ENCODE measurements around the gene LRIF1. TPM values are rescaled to one million over a fixed set of nuclear protein-coding genes. Genes with fewer than 3 reads are reported as not detected.
"Not testable (repeated sequence)": the region's sequence is repeated elsewhere in the genome, so short reads cannot be mapped to it uniquely, and the experiment has no call there.

The LRIF1 gene
- 32.3 and 44.7 TPM in 2 replicates for total RNA-seq (2014; rRNA removed; shearing (Covaris generic))

GRCh38 chr1:110963691-110964454 lies at the start of gene LRIF1:
TSS of gene LRIF1 (minus strand) at chr1:110963922. CDS start at chr1:110963688, 234 bp downstream.
- DNase-seq (ENCODE audit: low read depth): peak; percentile 100

GRCh38 chr1:111008031-111008430 lies 44.3 kb upstream of the LRIF1 start:
- DNase-seq (ENCODE audit: low read depth): no peak

GRCh38 chr1:111006556-111006955 lies 42.8 kb upstream of the LRIF1 start:
- DNase-seq (ENCODE audit: low read depth): no peak

- DNase-seq (ENCODE audit: low read depth): not testable (repeated sequence)
These were observed 35.9 kb upstream of the LRIF1 start for GRCh38 chr1:110999607-111000006.

- peak; percentile 26 for DNase-seq (ENCODE audit: low read depth)
These were observed 28.6 kb upstream of the LRIF1 start for GRCh38 chr1:110992329-110992728.

- DNase-seq (ENCODE audit: low read depth): not testable (repeated sequence)
These were observed 27.6 kb upstream of the LRIF1 start for GRCh38 chr1:110991295-110991694.

- no peak for DNase-seq (ENCODE audit: low read depth)
These were observed 26.8 kb upstream of the LRIF1 start for GRCh38 chr1:110990541-110990940.

GRCh38 chr1:110986407-110986891 lies 22.7 kb upstream of the LRIF1 start:
- DNase-seq (ENCODE audit: low read depth): no peak

- no peak for DNase-seq (ENCODE audit: low read depth)
These were observed 18.6 kb upstream of the LRIF1 start for GRCh38 chr1:110982320-110982719.

GRCh38 chr1:110979154-110979553 lies 15.4 kb upstream of the LRIF1 start:
- no peak for DNase-seq (ENCODE audit: low read depth)

- DNase-seq (ENCODE audit: low read depth): peak; percentile 8
These were observed 12.4 kb upstream of the LRIF1 start for GRCh38 chr1:110976089-110976488.

GRCh38 chr1:110975265-110975664 lies 11.5 kb upstream of the LRIF1 start:
- no peak for DNase-seq (ENCODE audit: low read depth)

- DNase-seq (ENCODE audit: low read depth): no peak
These were observed 3.5 kb upstream of the LRIF1 start for GRCh38 chr1:110967256-110967655.

- DNase-seq (ENCODE audit: low read depth): no peak
These were observed 757 bp upstream of the LRIF1 start for GRCh38 chr1:110964455-110964903.

- peak; percentile 86 for DNase-seq (ENCODE audit: low read depth)
These were observed 631 bp downstream of the LRIF1 start for GRCh38 chr1:110962892-110963690.

- no peak for DNase-seq (ENCODE audit: low read depth)
These were observed 1.8 kb downstream of the LRIF1 start for GRCh38 chr1:110961902-110962301.

- no peak for DNase-seq (ENCODE audit: low read depth)
These were observed 2.8 kb downstream of the LRIF1 start for GRCh38 chr1:110960777-110961420.

GRCh38 chr1:110957798-110958197 lies 5.9 kb downstream of the LRIF1 start:
- no peak for DNase-seq (ENCODE audit: low read depth)

- DNase-seq (ENCODE audit: low read depth): no peak
These were observed 7.1 kb downstream of the LRIF1 start for GRCh38 chr1:110956586-110956985.

- no peak for DNase-seq (ENCODE audit: low read depth)
These were observed 10.7 kb downstream of the LRIF1 start for GRCh38 chr1:110953031-110953430.

GRCh38 chr1:110952031-110952430 lies 11.7 kb downstream of the LRIF1 start:
- no peak for DNase-seq (ENCODE audit: low read depth)

- DNase-seq (ENCODE audit: low read depth): no peak
These were observed 12.6 kb downstream of the LRIF1 start for GRCh38 chr1:110951161-110951560.

Data from RPMI7951 (cell line).